22Rv1 (cell line): ENCODE results near the gene ZNF683.

Experiments
- ZFX ChIP-seq: fragments of 450-650 bp; IDR thresholded peaks from 2 replicates; pipeline ENCODE4 v1.6.1; 2017; ENCODE audit warnings: antibody characterized with exemption, borderline replicate concordance
- TF ChIP-seq, protein P1 (sequence below): fragments of 450-650 bp; IDR thresholded peaks from 2 replicates; pipeline ENCODE4 v1.5.1; 2017; ENCODE audit warnings: mild to moderate bottlenecking

- TF ChIP-seq, protein P1, sequence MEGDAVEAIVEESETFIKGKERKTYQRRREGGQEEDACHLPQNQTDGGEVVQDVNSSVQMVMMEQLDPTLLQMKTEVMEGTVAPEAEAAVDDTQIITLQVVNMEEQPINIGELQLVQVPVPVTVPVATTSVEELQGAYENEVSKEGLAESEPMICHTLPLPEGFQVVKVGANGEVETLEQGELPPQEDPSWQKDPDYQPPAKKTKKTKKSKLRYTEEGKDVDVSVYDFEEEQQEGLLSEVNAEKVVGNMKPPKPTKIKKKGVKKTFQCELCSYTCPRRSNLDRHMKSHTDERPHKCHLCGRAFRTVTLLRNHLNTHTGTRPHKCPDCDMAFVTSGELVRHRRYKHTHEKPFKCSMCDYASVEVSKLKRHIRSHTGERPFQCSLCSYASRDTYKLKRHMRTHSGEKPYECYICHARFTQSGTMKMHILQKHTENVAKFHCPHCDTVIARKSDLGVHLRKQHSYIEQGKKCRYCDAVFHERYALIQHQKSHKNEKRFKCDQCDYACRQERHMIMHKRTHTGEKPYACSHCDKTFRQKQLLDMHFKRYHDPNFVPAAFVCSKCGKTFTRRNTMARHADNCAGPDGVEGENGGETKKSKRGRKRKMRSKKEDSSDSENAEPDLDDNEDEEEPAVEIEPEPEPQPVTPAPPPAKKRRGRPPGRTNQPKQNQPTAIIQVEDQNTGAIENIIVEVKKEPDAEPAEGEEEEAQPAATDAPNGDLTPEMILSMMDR = no peak
- TF ChIP-seq ZFX = no peak
Measured at GRCh38 chr1:26324550-26324949, 48.0 kb downstream of the ZNF683 start.
